ENCODE results near the gene HADHB.

The HADHB gene

DNA sequence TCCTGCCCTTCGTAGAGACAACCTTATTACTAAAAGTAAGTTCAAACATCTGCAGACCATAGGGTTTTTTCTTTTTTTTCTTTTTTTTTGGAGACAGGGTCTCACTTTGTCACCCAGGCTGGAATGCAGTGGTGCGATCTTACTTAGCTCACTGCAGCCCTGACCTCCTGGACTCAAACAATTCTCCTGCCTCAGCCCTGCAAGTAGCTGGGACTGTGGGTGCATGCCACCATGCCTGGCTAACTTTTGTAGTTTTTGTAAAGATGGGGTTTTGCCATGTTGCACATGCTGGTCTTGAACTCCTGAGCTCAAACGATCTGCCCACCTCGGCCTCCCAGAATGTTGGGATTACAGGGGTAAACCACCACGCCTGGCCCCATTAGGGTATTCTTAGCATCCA is 32.7 kb upstream of the HADHB start:
- no peak overlapping the region for H3K27ac ChIP-seq
- no peak overlapping the region for H3K4me3 ChIP-seq
- TF ChIP-seq, protein P1, sequence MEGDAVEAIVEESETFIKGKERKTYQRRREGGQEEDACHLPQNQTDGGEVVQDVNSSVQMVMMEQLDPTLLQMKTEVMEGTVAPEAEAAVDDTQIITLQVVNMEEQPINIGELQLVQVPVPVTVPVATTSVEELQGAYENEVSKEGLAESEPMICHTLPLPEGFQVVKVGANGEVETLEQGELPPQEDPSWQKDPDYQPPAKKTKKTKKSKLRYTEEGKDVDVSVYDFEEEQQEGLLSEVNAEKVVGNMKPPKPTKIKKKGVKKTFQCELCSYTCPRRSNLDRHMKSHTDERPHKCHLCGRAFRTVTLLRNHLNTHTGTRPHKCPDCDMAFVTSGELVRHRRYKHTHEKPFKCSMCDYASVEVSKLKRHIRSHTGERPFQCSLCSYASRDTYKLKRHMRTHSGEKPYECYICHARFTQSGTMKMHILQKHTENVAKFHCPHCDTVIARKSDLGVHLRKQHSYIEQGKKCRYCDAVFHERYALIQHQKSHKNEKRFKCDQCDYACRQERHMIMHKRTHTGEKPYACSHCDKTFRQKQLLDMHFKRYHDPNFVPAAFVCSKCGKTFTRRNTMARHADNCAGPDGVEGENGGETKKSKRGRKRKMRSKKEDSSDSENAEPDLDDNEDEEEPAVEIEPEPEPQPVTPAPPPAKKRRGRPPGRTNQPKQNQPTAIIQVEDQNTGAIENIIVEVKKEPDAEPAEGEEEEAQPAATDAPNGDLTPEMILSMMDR (IDR thresholded peaks at IDR 0.05) = no peak
- no peak for DNase-seq (ENCODE audit: low spot score)

DNA sequence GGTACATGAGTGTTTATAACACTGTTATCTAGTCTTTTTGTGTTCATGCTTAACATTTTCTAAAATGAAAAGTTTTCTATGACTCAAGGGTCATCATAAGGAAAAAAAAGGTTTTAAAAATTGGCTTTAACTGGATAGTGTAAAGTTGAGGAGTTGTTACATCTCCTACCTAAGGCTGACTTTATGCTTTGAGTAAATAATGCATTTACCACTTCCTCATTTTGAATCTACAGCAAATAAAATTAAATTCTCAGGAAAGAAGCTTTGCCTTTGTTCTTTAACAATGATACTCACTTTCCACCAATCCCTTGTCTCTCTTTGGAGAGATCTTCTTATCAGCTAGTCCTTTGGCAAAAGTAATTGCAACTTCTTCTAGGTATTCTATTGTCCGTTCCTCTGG is 30.0 kb upstream of the HADHB start:
- TF ChIP-seq, protein P1 (IDR thresholded peaks at IDR 0.05) = no peak
- no peak overlapping the region for H3K27ac ChIP-seq
- no peak for DNase-seq (ENCODE audit: low spot score)
- no peak overlapping the region for H3K4me3 ChIP-seq

DNA sequence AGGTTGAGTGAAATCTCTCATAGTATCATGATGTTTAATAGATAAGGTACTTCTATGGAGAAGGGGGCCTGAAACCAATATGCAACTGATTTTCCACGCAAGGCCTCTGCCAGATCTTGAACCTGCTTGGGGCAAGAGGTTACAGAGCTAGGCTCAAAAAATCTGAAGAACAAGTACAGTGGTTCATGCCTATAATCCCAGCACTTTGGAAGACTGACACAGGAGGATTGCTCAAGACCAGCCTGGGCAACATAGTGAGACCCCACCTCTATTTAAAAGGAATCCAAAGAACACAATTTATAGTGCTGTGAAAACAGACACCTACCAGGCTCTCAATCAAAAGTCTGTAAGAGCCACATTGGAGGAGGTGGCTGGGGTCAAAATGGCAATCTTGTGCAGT is 28.9 kb upstream of the HADHB start:
- DNase-seq (ENCODE audit: low spot score) = no peak
- TF ChIP-seq, protein P1 (IDR thresholded peaks at IDR 0.05) = no peak
- H3K4me3 ChIP-seq = no peak overlapping the region
- H3K27ac ChIP-seq = no peak overlapping the region

DNA sequence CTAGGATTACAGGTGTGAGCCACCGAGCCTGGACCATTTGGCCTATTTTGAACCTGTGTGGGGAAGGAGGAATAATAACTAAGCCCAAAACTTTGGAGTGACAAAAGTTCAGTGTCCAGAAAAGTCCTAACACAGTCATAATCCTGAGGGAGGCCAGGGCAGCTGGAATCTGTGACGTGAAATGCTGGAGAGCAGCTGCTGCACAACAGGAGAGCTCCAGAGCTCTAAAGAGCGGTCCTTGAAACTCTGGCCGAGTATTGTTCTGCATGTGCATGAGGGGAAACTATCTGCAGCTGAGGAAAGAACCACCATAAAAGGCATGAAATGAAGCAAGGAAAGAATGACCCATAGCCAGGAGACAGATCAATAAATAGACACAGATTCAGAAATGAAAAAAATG is 28.2 kb upstream of the HADHB start:
- DNase-seq (ENCODE audit: low spot score) = no peak
- Histone ChIP-seq H3K4me3 (no peak overlapping the region), H3K27ac (no peak overlapping the region)
- TF ChIP-seq, protein P1 (IDR thresholded peaks at IDR 0.05) = no peak

DNA sequence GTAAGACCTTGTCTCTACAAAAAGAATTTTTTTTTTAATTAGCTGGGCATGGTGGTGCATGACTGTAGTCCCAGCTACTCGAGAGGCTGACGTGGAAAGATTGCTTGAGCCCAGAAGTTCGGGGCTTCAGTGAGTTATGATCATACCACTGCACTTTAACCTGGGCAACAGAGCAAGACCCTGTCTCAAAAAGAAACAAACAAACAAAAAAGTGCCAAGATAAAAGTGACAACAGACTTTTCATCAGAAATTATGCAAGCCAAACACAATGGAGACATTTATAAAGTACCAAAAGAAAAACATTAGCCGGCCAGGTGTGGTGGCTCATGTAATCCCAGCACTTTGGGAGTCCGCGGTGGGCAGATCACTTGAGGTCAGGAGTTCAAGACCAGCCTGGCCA is 27.0 kb upstream of the HADHB start:
- TF ChIP-seq, protein P1 (IDR thresholded peaks at IDR 0.05) = no peak
- Histone ChIP-seq H3K4me3 (no peak overlapping the region), H3K27ac (no peak overlapping the region)
- DNase-seq (ENCODE audit: low spot score) = no peak

DNA sequence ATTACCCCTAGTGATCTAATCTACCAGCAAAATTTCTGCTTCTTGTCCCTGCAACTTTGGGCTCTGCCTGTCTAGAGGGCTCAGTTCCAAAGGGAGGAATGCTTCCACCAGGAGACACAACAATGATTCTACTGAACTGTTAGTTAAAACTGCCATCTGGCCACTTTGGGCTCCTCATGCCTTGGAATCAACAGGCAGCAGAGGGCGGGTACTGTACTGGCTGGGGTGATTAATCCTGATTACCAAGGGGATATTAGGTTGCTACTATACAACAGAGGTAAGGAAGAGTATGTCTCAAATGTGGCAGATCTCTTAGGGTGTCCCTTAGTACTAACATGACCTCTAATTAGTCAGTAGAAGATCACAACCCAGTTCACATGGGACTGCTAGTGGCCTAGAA is 21.7 kb upstream of the HADHB start:
- no peak overlapping the region for H3K27ac ChIP-seq
- TF ChIP-seq, protein P1 (IDR thresholded peaks at IDR 0.05) = no peak
- no peak for DNase-seq (ENCODE audit: low spot score)
- no peak overlapping the region for H3K4me3 ChIP-seq

DNA sequence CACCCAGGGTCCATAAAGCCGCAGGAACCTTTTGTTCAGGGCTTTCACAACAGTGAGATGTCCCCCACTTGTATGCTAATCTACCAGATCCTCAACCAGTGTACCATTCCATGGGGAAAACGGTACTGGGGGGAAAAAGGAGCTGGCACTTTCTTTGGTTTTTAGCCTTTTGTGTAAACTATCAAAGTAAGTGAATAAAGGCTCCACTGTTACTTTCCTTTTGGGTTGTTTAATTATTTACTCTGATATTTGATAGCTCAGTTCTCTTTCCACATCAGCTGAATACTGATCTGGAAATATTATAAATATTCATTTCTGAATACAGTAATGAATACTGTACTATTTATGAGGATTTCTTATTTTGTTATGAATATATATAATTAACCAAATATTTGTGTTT is 20.6 kb upstream of the HADHB start:
- H3K4me3 ChIP-seq = no peak overlapping the region
- no peak for DNase-seq (ENCODE audit: low spot score)
- no peak overlapping the region for H3K27ac ChIP-seq
- TF ChIP-seq, protein P1 (IDR thresholded peaks at IDR 0.05) = no peak

All from coronary artery (tissue), 2 donors.